B cell (primary cell): ENCODE results near the gene UBASH3B. TPM values are rescaled to one million over a fixed set of nuclear protein-coding genes. Genes with fewer than 3 reads are reported as not detected.

Experiments used
- ATAC-seq: fragments of 200-7000 bp; cut with Tn5 transposase; one replicate; pipeline ENCODE4 v1.10.0; 2021; ENCODE audit warnings: low read depth, mild to moderate bottlenecking, moderate number of reproducible peaks, moderate library complexity
- CTCF ChIA-PET: fragments of 350-600 bp; sonication (Branson Sonifier 250); formaldehyde crosslinking; loops from one replicate; lab custom pipeline; 2021; ENCODE audit warnings: antibody characterized with exemption, inconsistent platforms; lab: Charles Lee
- POLR2A ChIA-PET: fragments of 350-600 bp; sonication (Branson Sonifier 250); formaldehyde crosslinking; loops from one replicate; lab custom pipeline; 2021; ENCODE audit warnings: antibody characterized with exemption; lab: Charles Lee
- DNase-seq: peaks from one replicate; pipeline ENCODE4 v3.0.0; 2013
- H2AFZ ChIP-seq: 2 replicates; pipeline ENCODE4 v1.6.1; 2012; ENCODE audit warnings: mild to moderate bottlenecking, low read depth, low read length; ENCODE audit not compliant: insufficient read depth, poor library complexity, severe bottlenecking
- H3K27ac ChIP-seq, 2 donors: 1 replicate in 1 of 2; 2 replicates in 1 of 2; pipeline ENCODE4 v1.5.1; 2012 to 2013; ENCODE audit warnings: low read length in 2 of 2, mild to moderate bottlenecking in 2 of 2, moderate library complexity in 1 of 2
- H3K27me3 ChIP-seq, 4 experiments: fragments of 200-600 bp in 1 of 4; sonication (generic) in 1 of 4; replicated peaks in 1 of 4; 1 replicate in 2 of 4; 2 replicates in 2 of 4; pipeline versions ENCODE4 v1.6.1 to v1.7.0; 2013 to 2016; ENCODE audit warnings: low read length in 3 of 4, mild to moderate bottlenecking in 2 of 4, mixed read lengths in 1 of 4, moderate library complexity in 1 of 4; ENCODE audit not compliant: insufficient read depth in 4 of 4, control insufficient read depth in 3 of 4; ENCODE audit errors: control extremely low read depth in 1 of 4
- H3K36me3 ChIP-seq, 2 experiments: replicated peaks in 1 of 2; 1 replicate in 1 of 2; 2 replicates in 1 of 2; pipeline versions ENCODE4 v1.6.1 to v1.7.1; 2013; ENCODE audit warnings: low read length in 1 of 2; ENCODE audit not compliant: insufficient read depth in 2 of 2, control insufficient read depth in 1 of 2; ENCODE audit errors: control extremely low read depth in 1 of 2, extremely low read depth in 1 of 2
- H3K4me1 ChIP-seq, 2 donors: fragments of 200-600 bp in 1 of 2; sonication (generic) in 1 of 2; 1 replicate in 1 of 2; 2 replicates in 1 of 2; pipeline versions ENCODE4 v1.5.1 to v1.6.1; 2013 to 2017; ENCODE audit warnings: low read length in 2 of 2; ENCODE audit not compliant: control insufficient read depth in 2 of 2, insufficient read depth in 2 of 2
- H3K4me2 ChIP-seq: replicated peaks from 2 replicates; pipeline ENCODE3; 2012; ENCODE audit warnings: mild to moderate bottlenecking, low read depth, low read length; ENCODE audit not compliant: poor library complexity, severe bottlenecking
- H3K4me3 ChIP-seq, 5 experiments: fragments of 200-600 bp in 1 of 5; sonication (generic) in 1 of 5; 1 replicate in 3 of 5; 2 replicates in 2 of 5; pipeline versions ENCODE4 v1.5.1 to v1.7.0; 2011 to 2016; ENCODE audit warnings: low read length in 4 of 5, mild to moderate bottlenecking in 4 of 5, low read depth in 2 of 5, control low read depth in 1 of 5, moderate library complexity in 1 of 5; ENCODE audit not compliant: insufficient read depth in 1 of 5; ENCODE audit errors: control extremely low read depth in 1 of 5, extremely low read depth in 1 of 5
- H3K79me2 ChIP-seq: fragments of 200-600 bp; sonication (generic); one replicate; pipeline ENCODE4 v1.6.0; 2016; ENCODE audit warnings: low read length; ENCODE audit not compliant: control insufficient read depth, insufficient read depth
- H3K9ac ChIP-seq: fragments of 200-600 bp; sonication (generic); 2 replicates; pipeline ENCODE4 v1.6.1; 2017; ENCODE audit warnings: mild to moderate bottlenecking, low read length, moderate library complexity
- H3K9me3 ChIP-seq, 3 donors: one replicate each; pipeline versions ENCODE4 v1.6.1 to v1.7.1; 2013; ENCODE audit warnings: low read length in 2 of 3; ENCODE audit not compliant: control insufficient read depth in 2 of 3, insufficient read depth in 1 of 3; ENCODE audit errors: control extremely low read depth in 1 of 3
- H4K20me1 ChIP-seq: 2 replicates; pipeline ENCODE4 v1.6.0; 2012; ENCODE audit warnings: mild to moderate bottlenecking, low read length; ENCODE audit not compliant: insufficient read depth, control insufficient read depth, poor library complexity, severe bottlenecking
- H3K27ac Mint-ChIP-seq: one replicate; pipeline ENCODE4 v1.8.0; 2021; ENCODE audit warnings: mixed read lengths
- H3K27me3 Mint-ChIP-seq: one replicate; pipeline ENCODE4 v1.8.0; 2021; ENCODE audit warnings: mixed read lengths
- H3K4me1 Mint-ChIP-seq: one replicate; pipeline ENCODE4 v1.8.0; 2021; ENCODE audit warnings: mixed read lengths
- H3K4me3 Mint-ChIP-seq: one replicate; pipeline ENCODE4 v1.8.0; 2021; ENCODE audit warnings: mixed read lengths
- H3K9me3 Mint-ChIP-seq: one replicate; pipeline ENCODE4 v1.8.0; 2022; ENCODE audit warnings: mixed read lengths; ENCODE audit not compliant: insufficient read depth
- EZH2 ChIP-seq: IDR thresholded peaks from 2 replicates; pipeline ENCODE4 v1.6.1; 2012; ENCODE audit warnings: borderline replicate concordance, low read depth, mild to moderate bottlenecking, moderate library complexity, low read length; ENCODE audit not compliant: insufficient read depth, poor library complexity, severe bottlenecking
- WGBS: methylation state at CpG from one replicate; pipeline ENCODE4 v1.1.5; 2013; ENCODE audit warnings: missing lambda C conversion rate; ENCODE audit not compliant: insufficient coverage; 5-methylcytosine and 5-hydroxymethylcytosine counted together
- intact Hi-C: fragments of 100-400 bp; cut with micrococcal nuclease; formaldehyde crosslinking; loops from one replicate; pipeline ENCODE4 v1.10.0; 2022
- polyA plus RNA-seq: library from polyadenylated mRNA; depleted of rRNA; stranded (reverse); fragments of >200 nt; gene quantifications from 2 replicates; pipeline ENCODE4 v1.2.3, GENCODE V29; 2012
- total RNA-seq, 2 donors: library from RNA; stranded (reverse); fragments of 120-200 nt in 1 of 2; gene quantifications; 1 replicate in 1 of 2; 2 replicates in 1 of 2; pipeline versions ENCODE4 v1.2.3 to v1.2.4, GENCODE V29; 2013 to 2022
- TF ChIP-seq, protein P1 (sequence below): fragments of 200-600 bp; IDR thresholded peaks from one replicate; pipeline ENCODE4 v1.8.0; 2022; ENCODE audit warnings: antibody characterized with exemption, mild to moderate bottlenecking

UBASH3B gene
- total and polyA plus RNA-seq, 2 donors (not counting 1 experiment from before 2014, with no cell fraction given): 2.3 to 3.6 TPM

GRCh38 chr11:122717264-122717867 is 61.8 kb downstream of the UBASH3B start:
- peak overlapping the region; percentile 62 to 76 for H3K27ac ChIP-seq
- peaks cover 77% of the 10 kb centered on the region for H3K4me1 Mint-ChIP-seq
- intact Hi-C loops: loop anchor here (1.0 to 5.0 kb wide), 3 partner anchors 29 to 60 kb away; partner anchors contain the start of gene UBASH3B

More at GRCh38 chr11:122717264-122717867, 61.8 kb downstream of the UBASH3B start:
- Histone ChIP-seq H3K4me2 (peak overlapping the region; percentile 56), H3K9ac (peak overlapping the region; percentile 33), H3K79me2 (peaks cover 4% of the 10 kb centered on the region), H4K20me1 (no peaks in the 10 kb centered on the region), H2AFZ (no peak overlapping the region), H3K9me3 (peaks cover 0 to 4% (median 0%) of the 10 kb centered on the region in 3 donors), H3K4me3 (peak overlapping the region in 2 of 5 experiments; percentile 6 to 12), H3K27me3 (peaks cover 0 to 11% (median 2%) of the 10 kb centered on the region in 4 experiments), H3K4me1 (peaks cover 73 to 76% of the 10 kb centered on the region in 2 donors), H3K36me3 (no peaks in the 10 kb centered on the region)
- WGBS: 5% methylated on average over 5 of the region's 9 CpGs
- TF ChIP-seq EZH2: no peak
- TF ChIP-seq, protein P1, sequence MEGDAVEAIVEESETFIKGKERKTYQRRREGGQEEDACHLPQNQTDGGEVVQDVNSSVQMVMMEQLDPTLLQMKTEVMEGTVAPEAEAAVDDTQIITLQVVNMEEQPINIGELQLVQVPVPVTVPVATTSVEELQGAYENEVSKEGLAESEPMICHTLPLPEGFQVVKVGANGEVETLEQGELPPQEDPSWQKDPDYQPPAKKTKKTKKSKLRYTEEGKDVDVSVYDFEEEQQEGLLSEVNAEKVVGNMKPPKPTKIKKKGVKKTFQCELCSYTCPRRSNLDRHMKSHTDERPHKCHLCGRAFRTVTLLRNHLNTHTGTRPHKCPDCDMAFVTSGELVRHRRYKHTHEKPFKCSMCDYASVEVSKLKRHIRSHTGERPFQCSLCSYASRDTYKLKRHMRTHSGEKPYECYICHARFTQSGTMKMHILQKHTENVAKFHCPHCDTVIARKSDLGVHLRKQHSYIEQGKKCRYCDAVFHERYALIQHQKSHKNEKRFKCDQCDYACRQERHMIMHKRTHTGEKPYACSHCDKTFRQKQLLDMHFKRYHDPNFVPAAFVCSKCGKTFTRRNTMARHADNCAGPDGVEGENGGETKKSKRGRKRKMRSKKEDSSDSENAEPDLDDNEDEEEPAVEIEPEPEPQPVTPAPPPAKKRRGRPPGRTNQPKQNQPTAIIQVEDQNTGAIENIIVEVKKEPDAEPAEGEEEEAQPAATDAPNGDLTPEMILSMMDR: no peak
- ATAC-seq (peak; percentile 73), DNase-seq (peak; percentile 86)
- peak overlapping the region; percentile 83 for H3K27ac Mint-ChIP-seq
- no peaks in the 10 kb centered on the region for H3K9me3 Mint-ChIP-seq
- ChIA-PET CTCF (interaction anchor here (1.0 to 1.5 kb wide), 2 partner anchors 38 to 88 kb away, joined by 3 to 12 read pairs; no protein-coding TSS in a partner anchor), POLR2A (no interaction called here)
- peaks cover 6% of the 10 kb centered on the region for H3K27me3 Mint-ChIP-seq
- peak overlapping the region; percentile 74 for H3K4me3 Mint-ChIP-seq
